Sigmoid colon (tissue), 7 donors: Measurements from ENCODE around the gene CDK15. TPM values are rescaled to one million over a fixed set of nuclear protein-coding genes. Genes with fewer than 3 reads are reported as not detected.

ENCODE experiments used
- DNase-seq: peaks from one replicate; pipeline ENCODE4 v3.0.0-alpha.2; 2019
- H3K27ac ChIP-seq, 4 donors: fragments of 200-600 bp; sonication (generic); one replicate each; pipeline ENCODE4 v1.5.1; 2016 to 2019; ENCODE audit warnings: mild to moderate bottlenecking in 1 of 4
- H3K27me3 ChIP-seq, 3 donors: fragments of 200-600 bp; sonication (generic); one replicate each; pipeline ENCODE4 v1.5.1; 2019; ENCODE audit warnings: mild to moderate bottlenecking in 1 of 3
- H3K36me3 ChIP-seq, 4 donors: fragments of 200-600 bp; sonication (generic); one replicate each; pipeline ENCODE4 v1.5.1; 2016 to 2019
- H3K4me1 ChIP-seq, 4 donors: fragments of 200-600 bp; sonication (generic); one replicate each; pipeline ENCODE4 v1.5.1; 2017 to 2019
- H3K4me3 ChIP-seq, 4 donors: fragments of 200-600 bp; sonication (generic); one replicate each; pipeline ENCODE4 v1.5.1; 2017 to 2019; ENCODE audit warnings: mild to moderate bottlenecking in 2 of 4, moderate library complexity in 1 of 4
- H3K9me3 ChIP-seq, 4 donors: fragments of 200-600 bp in 3 of 4; sonication (generic) in 3 of 4; one replicate each; pipeline versions ENCODE4 v1.5.1 to v1.6.1; 2013 to 2019
- EP300 ChIP-seq, 4 donors: sonication (generic); formaldehyde crosslinking; IDR thresholded peaks; one replicate each; pipeline ENCODE4 v1.6.1; 2017; ENCODE audit warnings: antibody characterized with exemption in 4 of 4
- POLR2A ChIP-seq, 2 donors: fragments of 450-650 bp; IDR thresholded peaks; one replicate each; pipeline ENCODE4 v1.6.1; 2016; ENCODE audit warnings: antibody characterized with exemption in 2 of 2, mild to moderate bottlenecking in 2 of 2, moderate library complexity in 2 of 2
- POLR2AphosphoS5 ChIP-seq, 4 donors: sonication (generic); formaldehyde crosslinking; IDR thresholded peaks; one replicate each; pipeline ENCODE4 v1.6.1; 2017; ENCODE audit warnings: antibody characterized with exemption in 4 of 4
- WGBS, 2 donors: extraction: QIAGEN DNeasy Blood & Tissue Kit; methylation state at CpG; one replicate each; pipeline ENCODE4 v1.1.7; 2013; 5-methylcytosine and 5-hydroxymethylcytosine counted together
- intact Hi-C: fragments of 100-400 bp; cut with DNase I; formaldehyde crosslinking; loops from one replicate; pipeline ENCODE4 v1.15.1; 2023
- polyA plus RNA-seq, 3 donors: library from polyadenylated mRNA; stranded (reverse); fragments of 200-250 nt; gene quantifications; one replicate each; pipeline ENCODE4 v1.2.3, GENCODE V29; 2013
- total RNA-seq, 4 donors: library from RNA; depleted of rRNA; stranded (reverse); fragments of >200 nt; gene quantifications; one replicate each; pipeline ENCODE4 v1.1.0, GENCODE V29; 2016
- TF ChIP-seq, protein P1 (sequence below), 4 experiments: fragments of 450-650 bp in 3 of 4; fragments of 200-600 bp in 1 of 4; IDR thresholded peaks; one replicate each; pipeline ENCODE4 v1.5.1; 2016 to 2019; ENCODE audit warnings: antibody characterized with exemption in 4 of 4, mild to moderate bottlenecking in 3 of 4, moderate library complexity in 2 of 4
- donor health status: healthy with polysubstance abuse.
- donor health status: Bipolar disorder and iron deficiency.
- donor health status: healthy.

Gene CDK15
- total and polyA plus RNA-seq, 7 donors: 0.12 to 0.81 (median 0.55) TPM; not detected in 1

DNA sequence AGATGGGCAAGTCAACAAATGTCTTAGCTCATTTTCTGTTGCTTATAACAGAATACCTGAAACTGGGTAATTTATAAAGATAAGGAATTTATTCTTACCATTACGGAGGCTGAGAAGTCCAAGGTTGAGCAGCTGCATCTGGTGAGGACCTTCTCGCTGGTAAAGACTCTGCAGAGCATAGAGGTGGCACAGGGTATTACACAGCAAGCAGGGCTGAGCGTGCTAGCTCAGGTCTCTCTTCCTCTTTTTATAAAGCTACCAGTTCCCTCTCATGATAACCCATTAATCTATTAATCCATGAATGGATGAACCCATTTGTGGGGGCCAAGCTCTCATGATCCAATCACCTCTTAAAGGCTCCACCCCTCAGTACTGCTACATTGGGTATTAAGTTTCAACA lies 109.1 kb downstream of the CDK15 start:
- Histone ChIP-seq H3K9me3 (no peaks in the 10 kb centered on the region), H3K27ac (no peak overlapping the region), H3K4me1 (peaks cover 0 to 8% (median 0%) of the 10 kb centered on the region in 4 donors), H3K27me3 (no peaks in the 10 kb centered on the region), H3K4me3 (no peak overlapping the region), H3K36me3 (no peaks in the 10 kb centered on the region)
- DNase-seq: no peak
- intact Hi-C loops: no loop called here
- 84 to 95% methylated on average over 3 of the region's 3 CpGs for WGBS, 2 donors
- TF ChIP-seq, protein P1, sequence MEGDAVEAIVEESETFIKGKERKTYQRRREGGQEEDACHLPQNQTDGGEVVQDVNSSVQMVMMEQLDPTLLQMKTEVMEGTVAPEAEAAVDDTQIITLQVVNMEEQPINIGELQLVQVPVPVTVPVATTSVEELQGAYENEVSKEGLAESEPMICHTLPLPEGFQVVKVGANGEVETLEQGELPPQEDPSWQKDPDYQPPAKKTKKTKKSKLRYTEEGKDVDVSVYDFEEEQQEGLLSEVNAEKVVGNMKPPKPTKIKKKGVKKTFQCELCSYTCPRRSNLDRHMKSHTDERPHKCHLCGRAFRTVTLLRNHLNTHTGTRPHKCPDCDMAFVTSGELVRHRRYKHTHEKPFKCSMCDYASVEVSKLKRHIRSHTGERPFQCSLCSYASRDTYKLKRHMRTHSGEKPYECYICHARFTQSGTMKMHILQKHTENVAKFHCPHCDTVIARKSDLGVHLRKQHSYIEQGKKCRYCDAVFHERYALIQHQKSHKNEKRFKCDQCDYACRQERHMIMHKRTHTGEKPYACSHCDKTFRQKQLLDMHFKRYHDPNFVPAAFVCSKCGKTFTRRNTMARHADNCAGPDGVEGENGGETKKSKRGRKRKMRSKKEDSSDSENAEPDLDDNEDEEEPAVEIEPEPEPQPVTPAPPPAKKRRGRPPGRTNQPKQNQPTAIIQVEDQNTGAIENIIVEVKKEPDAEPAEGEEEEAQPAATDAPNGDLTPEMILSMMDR (IDR thresholded peaks at IDR 0.05): no peak
- TF ChIP-seq POLR2AphosphoS5 (IDR thresholded peaks at IDR 0.05): no peak
- no peak for TF ChIP-seq EP300 (IDR thresholded peaks at IDR 0.05)
- TF ChIP-seq POLR2A (IDR thresholded peaks at IDR 0.05): no peak

DNA sequence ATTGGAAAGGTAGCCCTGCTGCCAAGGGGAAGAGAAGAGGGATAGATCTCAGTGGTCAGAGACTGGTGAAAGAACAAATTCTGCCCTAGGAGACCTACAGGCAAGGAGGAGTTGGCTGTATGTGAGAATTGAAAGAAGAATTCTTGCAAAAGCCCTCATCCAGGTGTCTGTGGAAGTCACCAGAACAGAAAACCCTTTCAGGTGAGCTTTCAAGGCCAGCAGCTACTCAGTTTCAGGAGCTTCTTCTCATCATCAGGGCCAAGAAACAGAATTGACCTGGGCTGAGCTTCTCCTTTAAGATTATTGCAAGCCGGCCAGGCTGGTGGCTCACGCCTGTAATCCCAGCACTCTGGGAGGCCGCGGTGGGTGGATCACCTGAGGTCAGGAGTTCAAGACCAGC lies 110.2 kb downstream of the CDK15 start:
- no peaks in the 10 kb centered on the region for H3K27me3 ChIP-seq
- intact Hi-C loops: no loop called here
- H3K9me3 ChIP-seq: no peaks in the 10 kb centered on the region
- H3K36me3 ChIP-seq: no peaks in the 10 kb centered on the region
- no peak overlapping the region for H3K4me3 ChIP-seq
- H3K27ac ChIP-seq: no peak overlapping the region
- TF ChIP-seq POLR2A (IDR thresholded peaks at IDR 0.05) (no peak), POLR2AphosphoS5 (IDR thresholded peaks at IDR 0.05) (no peak), EP300 (IDR thresholded peaks at IDR 0.05) (no peak)
- TF ChIP-seq, protein P1 (IDR thresholded peaks at IDR 0.05): no peak
- no peak for DNase-seq
- H3K4me1 ChIP-seq: peaks cover 0 to 8% (median 0%) of the 10 kb centered on the region in 4 donors
- WGBS, 2 donors: 96 to 97% methylated on average over 4 of the region's 4 CpGs

DNA sequence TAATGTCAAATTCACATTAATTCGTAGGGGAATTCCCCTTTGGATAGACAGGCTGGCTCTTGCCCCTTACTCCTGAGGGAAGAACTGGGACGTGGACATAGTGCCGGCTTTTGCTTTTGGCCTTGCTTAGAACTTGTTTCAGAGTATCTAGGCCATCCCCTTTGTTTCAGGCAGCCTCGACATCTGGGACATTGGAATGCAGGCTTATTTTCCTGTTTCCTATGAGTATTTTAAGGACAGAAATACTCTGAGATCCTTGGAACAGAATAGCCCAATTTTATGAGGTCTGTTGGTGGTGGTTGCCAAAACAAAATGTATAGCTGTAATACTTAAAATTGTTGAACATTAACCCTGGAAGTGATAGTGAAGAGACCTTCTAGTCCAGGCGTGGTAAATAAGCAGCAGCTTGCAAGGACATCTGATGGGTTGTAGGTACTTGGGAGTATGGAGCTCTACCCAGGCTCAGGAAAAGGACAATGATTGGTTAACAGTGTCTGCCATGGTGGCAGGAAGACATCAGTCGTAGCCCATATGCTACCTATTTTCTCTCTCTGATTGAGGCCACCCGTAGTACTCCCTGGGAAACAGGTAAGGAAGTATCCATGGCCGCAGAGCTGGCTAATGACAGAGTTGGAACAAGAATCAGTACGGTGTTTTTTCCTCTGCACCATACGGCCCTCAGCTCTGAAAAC lies 112.4 kb downstream of the CDK15 start:
- H3K27me3 ChIP-seq: no peaks in the 10 kb centered on the region
- 58 to 76% methylated on average over 10 of the region's 10 CpGs for WGBS, 2 donors
- H3K4me1 ChIP-seq: no peaks in the 10 kb centered on the region
- H3K9me3 ChIP-seq: no peaks in the 10 kb centered on the region
- H3K27ac ChIP-seq: no peak overlapping the region
- intact Hi-C loops: no loop called here
- no peak for TF ChIP-seq EP300 (IDR thresholded peaks at IDR 0.05)
- TF ChIP-seq POLR2AphosphoS5 (IDR thresholded peaks at IDR 0.05): no peak
- no peak for TF ChIP-seq POLR2A (IDR thresholded peaks at IDR 0.05)
- TF ChIP-seq, protein P1 (IDR thresholded peaks at IDR 0.05): no peak
- DNase-seq: no peak
- H3K4me3 ChIP-seq: no peak overlapping the region
- H3K36me3 ChIP-seq: no peaks in the 10 kb centered on the region

DNA sequence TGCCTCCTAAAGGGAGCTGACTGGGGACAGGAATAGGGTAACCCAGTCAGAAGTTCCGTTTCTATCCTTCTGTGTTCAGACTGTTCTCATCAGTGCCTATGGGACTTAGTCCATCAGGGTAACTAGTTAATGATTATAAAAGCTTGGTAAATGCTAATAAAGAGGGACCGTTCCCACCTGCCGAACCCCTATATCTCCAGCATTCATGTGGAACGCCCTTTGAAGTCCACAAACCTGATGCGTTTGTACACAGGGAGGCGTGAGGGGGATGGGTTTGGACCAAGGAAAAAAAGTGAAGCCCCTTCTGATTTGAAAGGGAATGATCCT lies 112.9 kb downstream of the CDK15 start:
- no peak overlapping the region for H3K4me3 ChIP-seq
- no peaks in the 10 kb centered on the region for H3K9me3 ChIP-seq
- 91 to 93% methylated on average over 6 of the region's 6 CpGs for WGBS, 2 donors
- H3K4me1 ChIP-seq: no peaks in the 10 kb centered on the region
- H3K27ac ChIP-seq: no peak overlapping the region
- intact Hi-C loops: no loop called here
- H3K36me3 ChIP-seq: no peaks in the 10 kb centered on the region
- DNase-seq: no peak
- no peaks in the 10 kb centered on the region for H3K27me3 ChIP-seq
- TF ChIP-seq EP300 (IDR thresholded peaks at IDR 0.05) (no peak), POLR2AphosphoS5 (IDR thresholded peaks at IDR 0.05) (no peak), POLR2A (IDR thresholded peaks at IDR 0.05) (no peak)
- TF ChIP-seq, protein P1 (IDR thresholded peaks at IDR 0.05): no peak
